Fibroblast of pulmonary artery (primary cell): ENCODE data around the gene CDH15.

ENCODE experiments used
- DNase-seq: peaks from one replicate; pipeline ENCODE4 v3.0.0-alpha.2; 2010; ENCODE audit warnings: low read depth
- H3K4me3 ChIP-seq: replicated peaks from 2 replicates; pipeline ENCODE4 v1.5.1; 2011; ENCODE audit warnings: low read depth, mild to moderate bottlenecking, control low read depth, low read length, moderate library complexity
- CTCF ChIP-seq: IDR thresholded peaks from 2 replicates; pipeline ENCODE4 v1.5.1; 2011; ENCODE audit warnings: mild to moderate bottlenecking, control low read depth, low read length, inconsistent platforms; ENCODE audit errors: missing control alignments

The CDH15 gene

GRCh38 chr16:89145406-89146161 lies 26.0 kb upstream of the CDH15 start:
- TF ChIP-seq CTCF = no peak
- no peak for DNase-seq
- H3K4me3 ChIP-seq = no peak overlapping the region

DNA sequence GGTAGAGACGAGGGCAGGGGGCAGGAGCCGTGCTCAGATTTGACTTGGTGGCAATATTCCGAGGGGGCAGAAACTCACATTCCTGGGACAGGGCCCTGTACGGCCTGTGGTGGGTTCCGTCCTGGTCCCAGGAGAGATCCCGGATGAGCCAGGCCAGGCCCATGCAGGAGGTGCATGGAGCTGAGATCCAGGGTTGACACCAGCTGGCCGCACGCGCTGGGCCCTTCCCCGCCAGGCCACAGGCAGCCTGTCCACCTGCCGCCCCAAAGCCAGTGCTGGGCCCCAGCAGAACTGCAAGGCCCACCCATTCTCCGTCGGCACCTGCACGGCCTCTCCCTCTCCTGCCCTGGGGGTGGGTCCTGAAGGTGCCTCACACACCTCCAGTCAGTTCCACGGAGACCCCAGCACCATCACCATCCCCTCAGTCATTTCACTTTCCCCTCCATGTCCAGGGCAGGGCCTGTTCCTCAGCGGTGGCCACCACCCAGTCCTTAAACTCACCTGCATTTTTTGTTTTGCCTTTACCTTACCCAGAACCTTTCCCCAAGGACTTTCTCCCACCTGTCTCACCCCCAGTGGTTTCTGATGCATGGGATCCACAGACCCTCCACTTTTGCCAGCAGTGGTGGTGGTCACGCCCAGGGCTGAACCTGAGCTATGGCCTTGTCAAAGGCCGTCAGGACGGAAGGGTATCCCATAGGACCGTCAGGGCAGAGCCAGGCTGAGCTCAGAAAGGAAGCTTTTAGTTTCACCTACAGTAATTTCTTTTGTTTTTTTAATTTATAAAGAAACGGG lies 25.1 kb upstream of the CDH15 start:
- TF ChIP-seq CTCF = no peak
- DNase-seq = no peak
- H3K4me3 ChIP-seq = no peak overlapping the region

GRCh38 chr16:89147085-89147817 lies 24.3 kb upstream of the CDH15 start:
- H3K4me3 ChIP-seq = no peak overlapping the region
- DNase-seq = no peak
- TF ChIP-seq CTCF = no peak

DNA sequence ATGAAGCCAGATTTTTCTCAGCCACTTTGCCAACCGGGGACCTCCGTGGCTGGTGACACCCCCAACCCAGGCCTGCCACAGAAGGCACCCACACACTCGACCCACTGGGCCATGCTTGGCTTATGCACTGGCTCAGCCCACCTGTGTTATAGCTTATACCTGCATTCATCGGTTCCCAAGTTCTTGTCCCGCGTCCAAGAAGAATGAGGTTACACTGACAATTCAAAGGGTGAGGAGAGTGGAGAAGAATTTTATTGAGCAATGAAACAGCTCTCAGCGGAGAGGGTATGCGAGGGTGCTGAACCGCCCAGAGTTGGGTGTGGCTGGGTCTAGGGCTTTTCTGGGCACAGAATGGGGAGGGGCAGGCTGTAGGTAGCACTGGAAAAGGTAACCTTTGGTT lies 22.2 kb upstream of the CDH15 start:
- no peak overlapping the region for H3K4me3 ChIP-seq
- no peak for TF ChIP-seq CTCF
- no peak for DNase-seq

- no peak for TF ChIP-seq CTCF
- no peak overlapping the region for H3K4me3 ChIP-seq
- no peak for DNase-seq
Measured at GRCh38 chr16:89150090-89150835, 21.3 kb upstream of the CDH15 start.

DNA sequence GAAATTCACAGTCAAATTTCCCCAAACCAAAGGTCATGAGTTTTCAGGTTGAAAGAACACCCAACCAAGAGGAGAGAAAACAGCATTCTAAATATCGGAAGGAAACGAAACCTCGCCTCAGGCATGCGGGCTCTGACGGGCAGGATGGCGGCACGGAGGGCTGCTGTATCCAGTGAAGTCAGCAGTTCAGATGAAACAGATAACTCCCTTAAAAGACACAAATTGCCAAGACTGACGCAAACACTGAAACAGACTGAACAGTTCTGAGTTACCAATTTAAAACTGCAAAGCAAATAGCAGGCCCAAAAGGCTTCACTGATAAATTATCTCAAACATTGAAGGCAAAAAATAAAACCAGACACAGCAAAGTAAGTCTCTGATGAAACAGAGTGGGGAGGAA lies 20.6 kb upstream of the CDH15 start:
- H3K4me3 ChIP-seq = no peak overlapping the region
- DNase-seq = no peak
- no peak for TF ChIP-seq CTCF
